Activated CD4-positive, alpha-beta T cell treated with anti-CD3 and anti-CD28 coated beads, Interleukin-2, amount 50 U/mL, for 1 hour (primary cell): ENCODE results near the gene STKLD1.
A peak's percentile ranks its signal among the peaks of the same experiment; 100 is the strongest.

Source experiments
- DNase-seq: peaks from one replicate; pipeline ENCODE4 v3.0.0-alpha.2; 2020

Gene STKLD1

DNA sequence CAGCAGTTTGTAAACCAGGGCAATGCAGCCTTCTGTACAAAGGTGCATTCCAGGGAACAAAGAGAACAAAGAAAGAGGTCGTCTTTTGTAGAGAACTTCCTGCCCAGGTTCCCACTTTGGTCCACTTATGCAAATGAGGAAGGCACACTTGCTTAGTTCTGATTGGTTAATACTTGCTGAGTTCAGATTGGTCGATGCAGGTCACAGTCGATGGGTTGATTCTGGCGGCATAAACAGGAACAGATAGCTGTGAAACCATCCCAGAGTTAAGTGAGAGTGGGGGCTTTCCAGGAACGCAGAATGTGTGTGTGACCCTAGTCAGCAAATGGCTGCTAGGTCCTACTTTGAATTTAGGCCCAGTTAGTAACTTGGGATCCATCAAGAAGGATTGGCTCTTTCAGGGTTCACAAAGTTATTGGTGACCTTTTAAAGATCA, 44.2 kb downstream of the STKLD1 start:
- no peak for DNase-seq

DNA sequence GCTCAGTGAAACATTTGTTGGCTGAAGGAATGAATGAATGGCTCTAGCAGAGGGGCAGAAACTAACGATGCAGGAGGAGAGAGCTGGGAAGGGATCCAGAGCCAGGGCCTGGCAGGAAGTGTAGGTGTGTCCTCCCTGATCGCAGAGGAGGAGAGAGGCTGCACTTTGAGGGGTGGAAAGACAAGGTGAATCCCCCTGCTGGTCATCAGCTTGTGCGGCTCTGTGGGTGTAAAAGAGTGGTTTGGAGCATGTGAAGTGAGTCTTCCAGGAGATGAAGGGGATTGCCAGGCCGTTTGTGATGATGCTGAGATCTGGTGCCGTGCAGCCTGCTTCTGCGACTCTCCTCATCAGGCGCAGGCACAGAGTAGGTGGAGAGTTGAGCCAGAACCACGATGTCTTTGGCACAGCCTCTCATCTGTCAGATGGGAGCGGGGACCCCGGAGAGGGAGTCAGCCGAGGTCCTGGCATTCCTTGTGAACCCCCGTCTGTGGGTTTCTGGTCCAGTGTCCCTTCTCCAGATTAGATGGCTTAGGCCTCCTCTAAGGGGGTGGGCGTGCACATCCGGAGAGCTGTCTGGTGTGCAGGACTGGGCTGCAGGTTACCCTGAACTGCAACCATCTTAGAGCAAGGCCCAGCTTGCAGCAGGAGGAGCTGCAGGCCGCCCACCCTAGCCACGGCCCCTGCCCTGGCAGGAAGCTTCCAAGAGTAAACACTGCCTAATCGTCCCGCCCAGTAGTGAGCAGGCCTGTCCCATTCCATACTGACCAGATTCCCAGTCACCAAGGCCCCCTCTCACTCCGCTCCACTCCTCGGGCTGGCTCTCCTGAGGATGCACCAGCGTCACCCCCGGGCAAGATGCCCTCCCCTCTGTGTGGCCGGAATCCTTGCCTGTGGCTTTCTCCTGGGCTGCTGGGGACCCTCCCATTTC, 45.7 kb downstream of the STKLD1 start, which contains the start of gene ADAMTS13:
TSS of gene ADAMTS13 (plus strand) at position 753 of the 928 bp plus-strand sequence. CDS start at position 830, 77 bp downstream.
- DNase-seq = no peak

DNA sequence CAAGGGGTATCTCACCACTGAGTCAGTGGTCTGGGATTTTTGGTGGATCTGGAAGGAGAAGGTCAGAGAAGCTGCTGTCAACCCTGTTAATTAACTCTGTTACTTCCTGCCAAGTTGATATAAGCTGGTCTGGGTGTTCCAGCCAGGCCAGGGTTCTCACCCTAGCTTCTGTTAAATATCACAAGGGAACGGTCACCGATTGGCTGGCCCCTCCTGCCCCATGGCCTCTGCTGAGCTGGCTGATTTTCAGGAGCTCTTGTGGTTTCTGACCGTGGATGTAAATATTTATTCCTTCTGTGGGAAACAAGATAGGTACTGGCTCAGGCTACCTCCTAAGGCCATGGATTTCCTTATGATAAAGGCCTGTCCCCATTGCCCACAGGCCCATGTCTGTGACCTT, 47.0 kb downstream of the STKLD1 start:
- DNase-seq = no peak

DNA sequence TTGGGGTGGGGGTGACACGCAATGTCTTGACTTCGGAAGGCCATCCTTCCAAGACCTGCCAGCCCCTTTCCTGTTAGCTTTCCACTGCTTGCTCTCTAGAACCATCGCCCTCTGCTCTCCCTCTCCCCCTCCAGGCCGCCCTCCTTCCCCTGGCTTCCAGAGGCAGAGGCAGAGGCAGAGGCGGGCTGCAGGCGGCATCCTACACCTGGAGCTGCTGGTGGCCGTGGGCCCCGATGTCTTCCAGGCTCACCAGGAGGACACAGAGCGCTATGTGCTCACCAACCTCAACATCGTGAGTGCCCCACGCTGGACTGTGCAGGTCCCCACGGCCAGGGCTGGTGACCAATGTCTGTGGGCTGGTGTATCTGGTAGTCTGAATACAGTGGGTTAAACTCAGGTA, 48.0 kb downstream of the STKLD1 start:
- no peak for DNase-seq

DNA sequence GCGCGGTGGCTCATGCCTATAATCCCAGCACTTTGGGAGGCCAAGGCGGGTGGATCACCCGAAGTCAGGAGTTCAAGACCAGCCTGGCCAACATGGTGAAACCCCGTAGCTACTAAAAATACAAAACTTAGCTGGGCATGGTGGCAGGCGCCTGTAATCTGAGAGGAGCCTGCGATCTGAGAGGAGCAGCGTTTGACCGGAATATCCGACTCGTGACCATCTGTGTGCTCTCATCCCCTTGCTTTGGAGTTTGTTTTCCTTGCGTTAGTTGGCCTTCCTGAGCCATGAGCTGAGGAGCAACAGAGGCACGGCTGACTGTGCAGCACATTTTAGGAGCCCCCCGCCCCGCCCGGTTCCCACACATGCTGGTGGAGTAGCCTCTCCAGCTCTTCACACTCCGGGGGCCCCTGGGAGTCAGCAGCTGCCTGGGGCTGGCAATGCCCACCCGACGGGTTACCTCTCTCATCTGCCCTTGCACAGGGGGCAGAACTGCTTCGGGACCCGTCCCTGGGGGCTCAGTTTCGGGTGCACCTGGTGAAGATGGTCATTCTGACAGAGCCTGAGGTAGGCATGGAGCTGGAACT, 49.0 kb downstream of the STKLD1 start:
- no peak for DNase-seq

DNA sequence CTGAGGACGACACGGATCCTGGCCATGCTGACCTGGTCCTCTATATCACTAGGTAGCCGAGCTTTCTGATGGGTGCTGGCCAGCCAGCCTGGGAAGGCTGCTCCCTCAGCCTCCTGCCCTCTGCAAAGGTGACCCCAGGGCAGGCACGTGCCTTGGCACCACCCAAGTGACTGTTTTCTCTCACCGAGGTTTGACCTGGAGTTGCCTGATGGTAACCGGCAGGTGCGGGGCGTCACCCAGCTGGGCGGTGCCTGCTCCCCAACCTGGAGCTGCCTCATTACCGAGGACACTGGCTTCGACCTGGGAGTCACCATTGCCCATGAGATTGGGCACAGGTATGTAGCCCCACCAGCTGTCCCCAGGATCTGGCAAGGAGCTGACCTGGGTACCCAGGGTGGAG, 49.8 kb downstream of the STKLD1 start:
- no peak for DNase-seq

DNA sequence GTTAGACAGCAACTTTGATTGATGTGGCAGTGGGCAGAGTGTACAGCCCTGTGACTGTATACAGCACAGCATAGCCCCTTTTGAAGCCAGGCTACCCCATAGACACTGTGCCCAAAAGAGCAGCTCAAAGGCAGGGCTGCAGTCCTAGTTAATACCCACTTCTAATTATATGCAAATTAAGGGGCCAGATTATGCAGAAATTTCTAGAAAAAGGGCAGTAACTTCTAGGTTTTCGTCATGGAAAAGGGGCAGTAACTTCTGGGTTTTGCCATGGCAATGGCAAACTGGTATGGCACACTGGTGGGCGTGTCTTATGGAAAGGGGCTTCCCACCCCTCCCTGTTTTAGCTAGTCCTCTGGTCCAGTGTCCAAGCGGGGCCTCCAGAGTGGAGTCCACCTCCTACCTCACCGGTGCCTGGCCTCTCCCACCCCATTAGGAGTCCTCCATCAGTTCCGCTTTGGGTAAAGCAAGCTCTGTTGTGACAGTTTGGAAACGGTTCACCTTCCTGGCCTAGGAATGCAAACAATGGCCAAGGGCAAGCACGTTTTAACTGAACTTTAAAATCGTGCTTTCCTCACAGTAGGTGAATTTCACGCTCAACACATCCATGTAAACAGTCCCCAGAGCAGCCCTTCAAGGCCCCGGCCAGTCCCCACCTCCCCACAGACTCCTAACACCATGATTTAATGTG, 51.6 kb downstream of the STKLD1 start:
- no peak for DNase-seq

DNA sequence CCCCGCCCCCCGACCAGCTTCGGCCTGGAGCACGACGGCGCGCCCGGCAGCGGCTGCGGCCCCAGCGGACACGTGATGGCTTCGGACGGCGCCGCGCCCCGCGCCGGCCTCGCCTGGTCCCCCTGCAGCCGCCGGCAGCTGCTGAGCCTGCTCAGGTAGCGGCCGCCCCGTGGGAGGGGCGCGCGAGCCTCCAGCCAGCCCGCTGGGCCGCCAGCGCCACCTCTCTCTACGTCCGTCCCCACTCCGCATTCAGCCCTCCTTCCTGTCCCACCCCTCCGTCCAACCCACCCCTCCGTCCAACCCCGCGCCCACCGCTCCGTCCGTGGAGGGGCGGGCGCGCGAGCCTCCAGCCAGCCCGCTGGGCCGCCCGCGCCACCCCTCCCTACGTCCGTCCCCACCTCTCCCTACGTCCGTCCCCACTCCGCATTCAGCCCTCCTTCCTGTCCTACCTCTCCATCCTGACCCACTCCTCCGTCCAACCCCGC, 52.5 kb downstream of the STKLD1 start:
- DNase-seq = no peak

DNA sequence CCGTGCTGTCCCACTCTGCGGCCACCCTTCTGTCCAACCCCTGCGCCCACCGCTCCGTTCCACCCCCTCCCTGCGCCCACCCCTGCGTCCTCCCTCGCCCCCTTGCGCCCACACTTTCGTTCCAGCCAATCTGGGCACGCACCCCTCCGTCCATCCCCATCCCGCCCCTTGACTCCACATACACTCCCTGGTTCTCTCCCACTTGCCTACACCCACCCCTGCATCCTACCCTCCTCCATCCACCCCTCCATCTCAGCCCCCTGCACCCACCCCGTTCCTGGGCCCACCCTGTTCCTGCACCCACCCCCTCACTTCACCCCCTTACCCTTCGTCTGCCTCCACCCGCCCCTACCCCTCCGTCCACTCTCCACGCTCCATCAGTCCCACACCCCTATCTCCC, 53.0 kb downstream of the STKLD1 start:
- DNase-seq = no peak

DNA sequence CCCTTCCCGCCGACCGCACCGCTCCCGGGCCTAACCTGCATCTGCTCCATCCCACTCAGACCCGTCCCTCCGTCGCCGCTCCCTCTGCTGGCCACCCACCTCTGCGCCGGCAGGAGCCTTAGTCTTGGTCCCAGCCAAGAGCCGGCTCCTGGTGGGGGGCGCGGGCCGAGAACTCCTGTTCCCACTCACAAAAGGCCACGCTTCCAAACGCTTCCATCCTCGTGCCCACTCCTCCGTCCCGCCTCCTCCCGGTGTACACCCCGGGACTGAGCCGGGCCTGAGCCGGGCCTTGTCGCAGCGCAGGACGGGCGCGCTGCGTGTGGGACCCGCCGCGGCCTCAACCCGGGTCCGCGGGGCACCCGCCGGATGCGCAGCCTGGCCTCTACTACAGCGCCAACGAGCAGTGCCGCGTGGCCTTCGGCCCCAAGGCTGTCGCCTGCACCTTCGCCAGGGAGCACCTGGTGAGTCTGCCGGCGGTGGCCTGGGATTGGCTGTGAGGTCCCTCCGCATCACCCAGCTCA, 53.5 kb downstream of the STKLD1 start:
- peak; percentile 12 for DNase-seq

DNA sequence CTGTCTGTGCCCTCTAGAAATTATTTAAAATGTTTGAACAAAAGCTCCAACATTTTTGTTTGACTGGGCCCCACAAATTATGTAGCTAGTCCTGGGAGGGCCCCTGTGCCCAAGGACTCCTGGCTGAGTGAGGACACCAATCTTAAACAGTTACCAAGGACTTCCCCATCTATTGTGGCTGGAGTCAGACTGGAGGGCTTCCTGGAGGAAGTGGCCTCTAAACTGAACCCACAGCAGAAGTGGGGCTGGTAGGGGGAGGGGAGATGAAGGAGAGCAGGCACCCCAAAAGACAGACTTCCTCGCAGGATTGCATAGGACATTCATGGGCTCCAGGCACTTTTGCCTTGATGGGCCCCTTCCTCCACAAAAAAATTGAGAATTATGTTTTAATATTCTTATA, 54.1 kb downstream of the STKLD1 start:
- DNase-seq = no peak

DNA sequence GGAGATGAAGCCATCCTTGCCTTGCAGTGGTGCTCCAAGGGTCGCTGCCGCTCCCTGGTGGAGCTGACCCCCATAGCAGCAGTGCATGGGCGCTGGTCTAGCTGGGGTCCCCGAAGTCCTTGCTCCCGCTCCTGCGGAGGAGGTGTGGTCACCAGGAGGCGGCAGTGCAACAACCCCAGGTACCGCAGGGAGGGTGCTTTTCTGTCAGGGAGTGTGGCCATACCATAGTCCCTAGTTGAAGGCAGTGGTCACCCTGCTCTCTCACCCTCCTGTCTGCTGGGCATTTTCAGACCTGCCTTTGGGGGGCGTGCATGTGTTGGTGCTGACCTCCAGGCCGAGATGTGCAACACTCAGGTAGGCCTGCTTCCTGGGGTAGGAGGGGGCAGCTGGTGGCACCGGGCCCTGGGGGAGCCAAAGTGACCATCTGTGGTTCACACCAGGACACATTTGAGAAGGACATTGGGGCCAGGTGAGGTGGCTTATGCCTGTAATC, 57.2 kb downstream of the STKLD1 start:
- DNase-seq = no peak

DNA sequence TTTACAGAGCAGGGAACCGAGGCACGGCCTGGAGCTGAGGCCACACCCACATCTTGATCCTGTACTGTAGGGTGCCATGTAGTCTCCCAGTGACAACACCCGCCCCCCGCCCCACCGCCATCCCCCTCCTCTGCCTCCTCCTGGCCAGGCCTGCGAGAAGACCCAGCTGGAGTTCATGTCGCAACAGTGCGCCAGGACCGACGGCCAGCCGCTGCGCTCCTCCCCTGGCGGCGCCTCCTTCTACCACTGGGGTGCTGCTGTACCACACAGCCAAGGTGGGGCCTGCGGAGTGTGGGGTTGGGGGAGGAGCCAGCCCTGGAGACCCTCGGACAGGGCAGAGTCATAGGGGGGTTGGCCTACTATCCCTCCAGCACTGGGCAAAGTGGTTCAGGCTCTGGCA, 60.5 kb downstream of the STKLD1 start:
- DNase-seq = no peak

DNA sequence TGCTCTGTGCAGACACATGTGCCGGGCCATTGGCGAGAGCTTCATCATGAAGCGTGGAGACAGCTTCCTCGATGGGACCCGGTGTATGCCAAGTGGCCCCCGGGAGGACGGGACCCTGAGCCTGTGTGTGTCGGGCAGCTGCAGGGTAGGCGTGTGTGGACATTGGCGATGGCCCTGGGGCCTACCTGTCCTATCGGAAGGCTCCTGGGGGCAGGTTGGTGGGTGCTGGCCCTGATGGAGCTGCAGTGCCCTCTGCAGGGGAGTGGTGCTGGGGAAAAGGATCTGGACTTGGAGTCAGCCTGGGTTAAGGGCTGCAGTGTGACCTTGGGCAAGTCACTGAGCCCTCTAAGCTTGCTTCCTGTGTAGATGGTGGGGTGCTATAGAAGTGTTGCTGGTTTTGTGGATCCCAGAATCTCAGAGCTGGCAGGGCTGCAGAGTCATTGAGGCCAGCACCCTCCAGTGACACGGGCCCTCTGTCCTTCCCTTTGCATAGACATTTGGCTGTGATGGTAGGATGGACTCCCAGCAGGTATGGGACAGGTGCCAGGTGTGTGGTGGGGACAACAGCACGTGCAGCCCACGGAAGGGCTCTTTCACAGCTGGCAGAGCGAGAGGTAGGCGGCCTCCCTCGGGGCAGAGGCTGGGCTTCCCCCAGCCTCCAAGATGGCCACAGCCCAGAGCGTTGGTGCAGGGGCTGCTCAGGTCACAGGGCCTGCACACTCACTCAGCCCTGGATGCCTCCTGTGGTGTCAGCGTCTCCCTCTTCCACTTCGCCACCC, 61.8 kb downstream of the STKLD1 start:
- no peak for DNase-seq

DNA sequence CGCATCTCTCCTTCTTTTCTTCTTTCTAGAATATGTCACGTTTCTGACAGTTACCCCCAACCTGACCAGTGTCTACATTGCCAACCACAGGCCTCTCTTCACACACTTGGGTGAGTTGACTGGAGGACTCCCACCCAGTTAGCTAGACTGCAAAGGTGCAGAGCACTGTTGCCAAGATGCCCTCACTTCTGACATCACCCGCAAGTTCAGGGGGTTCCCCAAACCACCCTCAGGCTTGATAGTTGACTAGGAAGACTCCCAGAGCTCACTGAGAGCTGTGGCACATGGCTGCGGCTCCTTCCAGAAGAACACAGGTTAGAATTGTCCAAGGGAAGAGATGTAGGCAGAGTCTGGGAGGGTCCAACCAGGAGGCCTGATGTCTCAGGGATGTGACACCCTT, 63.2 kb downstream of the STKLD1 start:
- no peak for DNase-seq

DNA sequence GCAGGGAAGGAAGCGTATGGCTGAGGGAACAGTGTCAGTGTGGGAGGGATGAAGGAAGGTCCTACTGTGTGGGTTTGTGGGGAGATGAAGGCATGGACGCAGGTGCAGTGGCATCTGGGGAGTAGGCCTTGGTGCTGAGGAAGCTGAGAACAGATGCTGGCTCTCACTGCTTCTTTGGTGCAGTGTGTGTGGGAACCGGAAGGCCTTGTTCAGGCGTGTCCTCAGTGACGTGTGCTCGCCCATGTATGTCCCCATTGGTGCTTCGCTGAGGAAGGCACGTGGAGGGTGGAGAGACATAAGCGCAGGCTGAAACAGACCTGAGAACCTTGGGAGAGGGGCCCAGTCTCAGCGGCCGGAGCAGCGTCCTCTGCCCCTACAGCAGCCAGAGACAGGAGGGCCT, 64.7 kb downstream of the STKLD1 start:
- no peak for DNase-seq

DNA sequence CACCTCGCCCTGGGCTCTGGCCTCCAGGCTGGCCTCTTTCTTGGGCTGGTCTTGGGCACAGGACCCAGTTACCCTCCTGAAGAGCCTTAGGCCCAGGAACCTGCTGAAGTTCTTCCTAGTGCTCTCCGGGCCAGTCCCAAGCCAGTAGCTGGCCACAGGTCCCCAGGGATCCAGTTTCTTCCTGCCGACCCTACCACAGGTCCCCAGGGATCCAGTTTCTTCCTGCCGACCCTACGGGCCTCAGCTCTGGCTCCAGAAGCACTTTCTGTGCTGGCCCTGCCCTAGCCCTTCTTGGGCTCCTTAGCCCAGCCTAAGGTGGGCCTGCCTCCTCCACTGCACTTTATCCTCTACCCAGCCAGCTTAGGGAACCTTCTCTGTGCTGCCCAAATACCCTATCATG, 65.4 kb downstream of the STKLD1 start:
- no peak for DNase-seq

DNA sequence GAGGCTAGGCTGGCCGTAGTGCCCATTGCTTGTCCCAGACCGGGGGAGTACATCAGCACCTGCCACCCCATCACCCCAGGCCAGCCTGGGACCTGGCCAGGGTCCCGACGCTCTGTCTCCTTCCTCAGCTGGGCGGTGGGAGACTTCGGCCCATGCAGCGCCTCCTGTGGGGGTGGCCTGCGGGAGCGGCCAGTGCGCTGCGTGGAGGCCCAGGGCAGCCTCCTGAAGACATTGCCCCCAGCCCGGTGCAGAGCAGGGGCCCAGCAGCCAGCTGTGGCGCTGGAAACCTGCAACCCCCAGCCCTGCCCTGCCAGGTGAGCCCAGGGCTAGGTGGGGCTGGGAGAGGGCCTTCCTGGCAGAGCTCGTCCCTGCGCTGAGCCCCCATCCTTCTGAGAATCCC, 67.1 kb downstream of the STKLD1 start:
- no peak for DNase-seq

DNA sequence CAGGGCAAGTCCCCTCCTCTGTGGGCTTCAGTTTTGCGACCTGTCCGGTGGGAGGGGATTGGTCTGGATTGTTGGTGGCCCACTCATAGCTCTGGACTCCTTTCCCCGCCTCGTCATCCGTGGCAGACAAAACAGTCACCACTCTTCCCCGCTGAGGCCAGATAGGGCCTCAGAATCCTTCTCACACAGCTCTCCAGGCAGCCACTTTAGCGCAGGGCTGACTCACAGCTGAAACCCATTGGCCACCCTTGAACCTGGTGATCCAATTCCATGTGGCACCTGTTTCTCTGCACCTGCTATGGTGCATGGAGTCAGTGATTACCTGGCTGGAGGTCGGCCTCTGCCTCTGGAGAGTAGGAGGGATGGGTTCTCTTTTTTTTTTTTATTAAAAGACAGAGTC, 67.8 kb downstream of the STKLD1 start:
- no peak for DNase-seq

DNA sequence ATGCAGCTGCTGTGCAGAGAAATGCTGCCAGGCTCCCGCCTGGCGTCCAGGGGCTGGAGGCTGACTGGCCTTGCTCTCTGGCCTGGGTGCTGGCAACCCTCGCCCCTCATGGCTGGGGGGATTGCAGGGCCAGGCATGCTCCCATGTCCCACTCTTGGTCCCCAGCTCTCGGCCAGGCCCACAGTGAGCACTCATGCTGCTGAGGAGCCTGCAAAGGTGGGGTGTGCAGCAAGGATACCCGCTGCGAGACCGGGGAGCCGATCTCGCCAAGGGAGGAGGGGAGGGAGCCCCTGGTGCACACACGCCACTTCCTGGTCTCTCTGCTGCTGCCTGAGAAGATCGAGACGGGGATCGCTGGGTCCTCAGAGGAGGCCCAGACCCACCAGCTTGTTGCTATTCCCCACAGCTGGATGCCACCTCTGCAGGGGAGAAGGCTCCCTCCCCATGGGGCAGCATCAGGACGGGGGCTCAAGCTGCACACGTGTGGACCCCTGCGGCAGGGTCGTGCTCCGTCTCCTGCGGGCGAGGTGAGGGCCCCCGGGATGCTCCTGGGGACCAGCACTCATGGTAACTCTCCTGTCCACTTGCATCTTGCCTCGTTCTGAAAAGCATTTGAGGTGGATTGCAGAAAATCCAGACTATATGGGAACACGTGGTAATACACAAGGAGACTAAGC, 69.3 kb downstream of the STKLD1 start:
- DNase-seq = no peak

DNA sequence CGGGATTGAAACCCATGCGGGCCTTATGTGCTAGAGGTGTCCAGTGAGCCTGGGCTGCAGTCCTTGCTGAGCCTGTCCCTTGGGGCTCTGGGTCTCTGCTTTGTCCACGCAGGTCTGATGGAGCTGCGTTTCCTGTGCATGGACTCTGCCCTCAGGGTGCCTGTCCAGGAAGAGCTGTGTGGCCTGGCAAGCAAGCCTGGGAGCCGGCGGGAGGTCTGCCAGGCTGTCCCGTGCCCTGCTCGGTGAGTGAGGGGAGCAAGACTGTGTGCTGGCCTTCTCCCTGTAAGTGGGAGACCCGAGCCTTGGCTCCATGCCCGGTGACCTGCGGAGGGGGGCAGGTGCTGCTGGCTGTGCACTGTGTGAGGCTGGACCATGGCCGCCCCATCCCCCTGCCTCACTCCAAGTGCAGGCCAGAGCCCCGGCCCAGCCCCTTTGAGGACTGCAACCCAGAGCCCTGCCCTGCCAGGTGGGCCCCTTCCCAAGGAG, 72.4 kb downstream of the STKLD1 start:
- no peak for DNase-seq

DNA sequence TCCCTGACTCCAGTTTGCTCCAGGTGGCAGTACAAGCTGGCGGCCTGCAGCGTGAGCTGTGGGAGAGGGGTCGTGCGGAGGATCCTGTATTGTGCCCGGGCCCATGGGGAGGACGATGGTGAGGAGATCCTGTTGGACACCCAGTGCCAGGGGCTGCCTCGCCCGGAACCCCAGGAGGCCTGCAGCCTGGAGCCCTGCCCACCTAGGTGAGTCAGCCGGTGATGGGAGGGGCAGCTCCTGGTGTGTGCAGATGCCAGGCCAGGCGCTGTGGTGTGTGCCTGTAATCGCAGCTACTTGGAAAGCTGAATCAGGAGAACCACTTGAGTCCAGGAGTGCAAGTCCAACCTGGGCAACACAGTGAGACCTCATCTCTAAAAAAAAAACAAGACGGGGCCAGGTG, 73.6 kb downstream of the STKLD1 start:
- DNase-seq = no peak
